Ramos (cell line): Measurements from ENCODE around the gene RAB7A.
"Not testable (repeated sequence)": the region's sequence is repeated elsewhere in the genome, so short reads cannot be mapped to it uniquely, and the experiment has no call there.

ENCODE experiments used
- in situ Hi-C: fragments of 300-500 bp; cut with MboI; formaldehyde crosslinking; loops from one replicate; pipeline ENCODE4 v1.14.3; 2022; ENCODE audit warnings: low sequenced_read_pairs; ENCODE audit not compliant: unreplicated experiment

The RAB7A gene

DNA sequence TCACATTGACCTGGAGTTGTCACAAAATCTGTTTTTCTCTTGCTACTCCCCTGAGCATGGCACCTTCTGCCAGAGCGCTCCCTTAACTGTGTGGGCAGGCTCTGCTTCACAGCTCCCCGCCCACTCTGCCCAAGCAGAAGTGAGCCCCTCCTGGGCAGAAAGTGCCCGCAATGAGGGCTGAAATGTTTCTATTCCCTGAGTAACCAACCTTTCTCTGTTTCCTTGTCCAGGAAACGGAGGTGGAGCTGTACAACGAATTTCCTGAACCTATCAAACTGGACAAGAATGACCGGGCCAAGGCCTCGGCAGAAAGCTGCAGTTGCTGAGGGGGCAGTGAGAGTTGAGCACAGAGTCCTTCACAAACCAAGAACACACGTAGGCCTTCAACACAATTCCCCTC lies 87.1 kb downstream of the RAB7A start:
- in situ Hi-C loops, result no loop called here

DNA sequence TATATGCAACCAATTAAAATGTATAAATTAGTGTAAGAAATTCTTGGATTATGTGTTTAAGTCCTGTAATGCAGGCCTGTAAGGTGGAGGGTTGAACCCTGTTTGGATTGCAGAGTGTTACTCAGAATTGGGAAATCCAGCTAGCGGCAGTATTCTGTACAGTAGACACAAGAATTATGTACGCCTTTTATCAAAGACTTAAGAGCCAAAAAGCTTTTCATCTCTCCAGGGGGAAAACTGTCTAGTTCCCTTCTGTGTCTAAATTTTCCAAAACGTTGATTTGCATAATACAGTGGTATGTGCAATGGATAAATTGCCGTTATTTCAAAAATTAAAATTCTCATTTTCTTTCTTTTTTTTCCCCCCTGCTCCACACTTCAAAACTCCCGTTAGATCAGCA lies 88.1 kb downstream of the RAB7A start:
- in situ Hi-C loops, result no loop called here

DNA sequence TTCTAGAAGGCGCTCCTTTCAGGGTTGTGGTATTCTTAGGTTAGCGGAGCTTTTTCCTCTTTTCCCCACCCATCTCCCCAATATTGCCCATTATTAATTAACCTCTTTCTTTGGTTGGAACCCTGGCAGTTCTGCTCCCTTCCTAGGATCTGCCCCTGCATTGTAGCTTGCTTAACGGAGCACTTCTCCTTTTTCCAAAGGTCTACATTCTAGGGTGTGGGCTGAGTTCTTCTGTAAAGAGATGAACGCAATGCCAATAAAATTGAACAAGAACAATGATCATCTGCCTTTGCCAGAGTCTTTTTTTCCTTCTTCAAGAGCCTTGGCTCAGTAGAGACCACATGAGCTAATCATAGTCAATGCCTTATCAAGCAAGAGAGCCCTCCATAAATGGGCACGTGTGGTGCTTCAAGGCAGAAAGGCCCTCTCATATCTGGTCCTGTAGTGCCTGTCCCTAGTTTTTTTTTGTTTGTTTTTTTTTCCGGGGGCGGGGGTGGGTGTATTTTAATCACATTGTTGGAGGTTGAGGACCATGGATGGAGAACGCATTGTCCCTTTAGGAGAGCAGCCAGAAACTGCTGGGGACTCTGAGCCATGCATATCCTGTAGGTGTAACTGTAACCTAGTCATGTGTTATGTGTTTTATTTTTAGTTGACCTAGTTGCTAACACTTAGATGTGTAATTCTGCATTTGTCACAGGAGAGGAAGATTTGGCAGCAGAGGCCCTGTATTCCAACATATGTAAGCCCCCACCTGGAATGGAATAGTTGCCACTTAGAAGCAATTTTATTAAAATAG lies 88.7 kb downstream of the RAB7A start:
- in situ Hi-C loops, result no loop called here

DNA sequence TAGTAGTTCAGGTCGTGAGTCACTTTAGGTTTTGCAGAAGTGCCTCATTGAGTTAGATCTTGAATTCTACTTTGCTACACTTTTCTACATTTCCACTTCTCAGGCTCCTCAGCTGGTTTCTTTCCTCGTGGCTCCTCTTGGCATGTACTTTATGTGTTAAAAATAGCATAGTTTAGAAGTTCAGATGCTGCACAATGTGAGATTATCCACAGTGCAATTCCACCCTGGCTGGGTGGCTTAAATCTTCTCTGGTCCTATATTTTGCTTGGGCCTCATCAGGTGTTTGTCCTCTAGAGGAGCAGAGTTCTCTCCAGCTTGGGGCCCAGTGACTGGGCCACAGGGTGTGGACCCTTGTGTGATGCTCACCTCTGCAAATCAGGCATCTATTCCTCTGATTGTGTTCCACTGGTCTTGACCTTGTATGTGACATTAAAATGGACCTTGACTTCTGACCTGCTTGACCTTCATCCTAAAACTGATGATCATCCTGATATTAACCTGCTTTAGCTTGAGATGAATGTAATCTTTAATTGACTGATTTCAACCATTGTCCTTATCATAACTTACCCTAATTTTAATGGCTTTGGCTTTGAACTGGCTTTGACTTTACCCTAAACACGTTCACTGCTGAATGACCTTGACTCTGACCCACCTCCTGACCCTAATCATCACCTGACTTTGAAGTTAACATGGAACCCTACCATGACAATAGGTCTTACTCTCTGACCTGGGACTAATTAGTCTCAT lies 89.5 kb downstream of the RAB7A start:
- in situ Hi-C loops, result no loop called here

DNA sequence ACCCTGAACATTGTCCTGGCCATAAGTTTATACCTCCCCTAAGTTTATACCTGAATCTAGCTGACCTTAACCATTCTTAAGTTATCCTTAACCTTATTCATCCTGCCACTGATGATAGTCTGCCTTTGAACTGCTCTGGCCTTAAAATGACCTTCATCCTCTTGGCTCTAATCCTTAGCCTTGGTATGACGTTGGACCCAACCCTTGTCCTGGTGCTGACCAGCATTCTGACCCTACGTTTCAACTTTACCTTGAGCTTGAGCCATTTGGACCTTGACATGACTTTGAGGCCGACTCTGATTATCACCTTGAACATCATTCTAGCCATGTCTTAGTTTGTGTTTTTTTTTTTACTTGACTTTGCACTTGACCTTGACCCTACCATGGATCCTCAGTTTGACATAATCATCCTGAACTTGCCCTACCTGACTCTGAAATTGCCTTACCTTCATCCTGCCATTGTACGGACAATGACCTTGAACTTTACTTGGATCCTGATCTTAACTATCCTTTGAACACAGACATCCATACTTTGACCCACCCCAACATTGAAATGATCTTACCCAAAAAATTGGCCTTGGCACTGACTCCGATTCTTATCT lies 92.3 kb downstream of the RAB7A start:
- in situ Hi-C loops, result no loop called here

DNA sequence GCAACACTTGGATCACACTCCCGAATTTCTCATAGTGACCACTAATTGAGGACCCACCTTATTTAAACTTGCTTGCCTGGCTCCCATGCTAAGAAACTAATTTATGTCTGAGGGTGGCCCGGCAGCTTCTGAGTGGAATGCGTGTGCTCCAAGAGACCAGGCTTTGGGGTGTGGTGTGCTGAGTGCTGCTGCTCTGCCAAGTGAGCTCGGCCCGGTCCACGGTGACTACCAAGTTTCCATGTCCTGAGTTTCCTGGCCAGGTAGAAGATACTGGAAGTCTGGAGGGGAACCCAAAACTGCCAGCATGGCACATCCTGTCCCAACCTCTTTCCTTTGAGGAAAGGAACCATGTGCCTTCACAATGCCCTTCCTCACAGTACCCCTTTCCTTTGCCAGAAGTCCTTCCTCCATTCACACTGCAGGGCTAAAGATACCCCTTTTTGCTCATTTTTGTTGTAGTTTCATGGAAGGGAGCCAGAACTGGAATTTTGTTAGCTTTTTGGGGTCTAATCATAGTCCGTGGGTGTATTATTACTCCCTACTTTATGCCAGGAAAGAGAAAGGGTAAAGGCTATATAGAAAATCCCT lies 94.4 kb downstream of the RAB7A start:
- in situ Hi-C loops, result no loop called here

DNA sequence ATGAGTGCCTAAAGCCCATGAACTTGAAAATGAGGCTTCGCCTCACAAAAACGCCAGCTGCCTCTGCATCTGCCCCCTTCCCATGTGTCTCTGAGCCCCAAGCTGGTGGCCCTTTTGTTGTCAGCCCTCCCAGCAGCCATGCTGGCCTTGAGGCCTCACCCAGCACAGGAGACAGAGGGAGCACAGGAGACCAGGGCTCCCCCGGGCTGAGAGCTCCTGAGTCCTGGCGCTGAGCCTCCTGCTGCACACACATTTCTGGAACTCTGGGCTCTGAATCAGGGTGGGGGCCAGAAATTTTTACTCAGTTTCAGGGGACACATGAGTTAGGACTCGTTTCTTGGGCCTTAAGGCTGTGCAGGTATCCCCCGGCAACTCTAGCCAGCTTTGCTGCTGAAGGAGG lies 97.0 kb downstream of the RAB7A start:
- in situ Hi-C loops, result no loop called here

DNA sequence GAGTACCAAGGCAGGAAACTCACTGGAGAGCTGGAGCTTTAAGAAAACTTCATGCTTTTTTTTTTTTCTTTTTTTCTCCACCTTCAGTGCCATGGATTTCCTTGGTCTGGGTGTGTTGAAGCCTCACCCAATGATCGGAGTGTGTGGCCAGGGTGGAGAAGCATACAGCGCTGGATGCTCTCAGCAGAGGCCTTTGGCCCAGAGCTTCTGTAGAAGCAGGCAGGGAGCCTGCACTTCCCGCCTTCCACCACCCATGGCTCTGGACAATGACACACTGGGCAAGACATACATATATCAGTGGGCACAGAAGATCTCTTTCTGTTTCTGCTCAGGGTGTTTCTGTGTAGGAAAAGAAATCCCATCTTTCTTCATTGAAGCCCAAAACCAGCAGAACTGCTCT lies 97.6 kb downstream of the RAB7A start:
- in situ Hi-C loops, result no loop called here

DNA sequence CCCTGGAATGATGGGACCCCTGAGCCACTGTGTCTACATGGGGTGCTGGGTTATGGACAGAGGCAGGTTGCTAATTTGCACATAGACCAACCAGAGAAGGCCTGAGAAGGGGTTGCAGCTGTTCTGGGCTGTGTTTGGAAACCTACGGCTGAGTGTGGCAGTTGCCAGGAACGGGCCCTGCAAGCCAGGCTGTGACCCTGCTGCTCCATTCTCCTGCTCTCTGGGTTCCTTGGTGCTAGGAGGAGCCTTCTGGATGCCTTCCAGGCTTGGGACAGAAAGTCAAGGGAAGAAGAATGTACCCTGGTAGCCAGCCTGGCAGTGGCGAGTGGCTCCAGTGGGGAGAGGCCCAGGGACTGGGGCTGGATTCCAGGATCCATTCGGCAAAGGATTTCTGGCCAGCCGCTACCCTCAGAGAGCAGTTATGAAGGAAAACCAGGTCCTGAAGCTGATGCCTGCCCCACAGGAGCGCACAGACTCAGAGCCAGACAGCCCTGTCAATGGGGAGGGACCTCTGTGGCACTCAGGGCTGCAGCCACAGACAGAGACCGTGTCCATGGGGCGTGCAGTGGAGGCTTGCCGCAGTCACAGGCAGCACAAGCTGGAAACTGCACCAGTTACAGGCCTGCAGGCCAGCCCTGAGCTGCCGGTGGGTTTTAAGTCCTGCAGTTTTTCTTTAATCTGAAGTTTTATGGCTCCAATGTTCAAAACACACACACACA lies 98.3 kb downstream of the RAB7A start:
- in situ Hi-C loops, result no loop called here

DNA sequence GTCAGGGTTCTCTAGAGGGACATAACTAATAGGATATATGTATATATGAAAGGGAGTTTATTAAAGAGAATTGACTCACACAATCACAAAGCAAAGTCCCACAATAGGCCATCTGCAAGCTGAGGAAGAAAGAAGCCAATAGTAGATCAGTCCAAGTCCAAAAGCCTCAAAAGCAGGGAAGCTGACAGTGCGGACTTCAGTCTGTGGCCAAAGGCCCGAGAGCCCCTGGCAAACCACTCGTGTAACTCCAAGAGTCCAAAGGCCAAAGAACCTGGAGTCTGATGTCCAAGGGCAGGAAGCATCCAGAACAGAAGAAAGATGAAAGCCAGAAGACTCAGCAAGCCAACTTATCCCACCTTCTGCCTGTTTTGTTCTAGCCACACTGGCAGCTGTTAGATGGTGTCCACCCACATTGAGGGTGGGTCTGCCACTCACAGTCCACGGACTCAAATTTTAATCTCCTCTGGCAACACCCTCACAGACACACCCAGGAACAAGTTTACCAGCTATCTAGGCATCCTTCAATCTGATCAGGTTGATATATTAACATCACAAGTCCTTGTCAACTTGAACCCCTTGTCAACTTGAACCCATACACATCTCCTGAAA lies 99.2 kb downstream of the RAB7A start:
- in situ Hi-C loops, result no loop called here

DNA sequence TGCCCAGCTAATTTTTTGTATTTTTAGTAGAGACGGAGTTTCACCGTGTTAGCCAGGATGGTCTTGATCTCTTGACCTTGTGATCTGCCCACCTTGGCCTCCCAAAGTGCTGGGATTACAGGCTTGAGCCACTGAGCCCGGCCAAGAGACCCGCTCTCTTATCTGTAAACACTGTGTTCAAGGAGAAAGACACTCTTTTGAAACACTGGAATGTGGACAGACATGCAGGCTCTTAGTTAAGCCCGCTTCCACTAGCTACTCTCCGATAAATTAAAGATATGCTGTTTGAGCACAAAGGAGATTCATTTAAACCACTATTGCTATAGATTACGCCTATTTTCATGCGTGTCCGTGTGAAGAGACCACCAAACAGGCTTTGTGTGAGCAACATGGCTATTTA lies 103.1 kb downstream of the RAB7A start:
- in situ Hi-C loops, result not testable (repeated sequence)

DNA sequence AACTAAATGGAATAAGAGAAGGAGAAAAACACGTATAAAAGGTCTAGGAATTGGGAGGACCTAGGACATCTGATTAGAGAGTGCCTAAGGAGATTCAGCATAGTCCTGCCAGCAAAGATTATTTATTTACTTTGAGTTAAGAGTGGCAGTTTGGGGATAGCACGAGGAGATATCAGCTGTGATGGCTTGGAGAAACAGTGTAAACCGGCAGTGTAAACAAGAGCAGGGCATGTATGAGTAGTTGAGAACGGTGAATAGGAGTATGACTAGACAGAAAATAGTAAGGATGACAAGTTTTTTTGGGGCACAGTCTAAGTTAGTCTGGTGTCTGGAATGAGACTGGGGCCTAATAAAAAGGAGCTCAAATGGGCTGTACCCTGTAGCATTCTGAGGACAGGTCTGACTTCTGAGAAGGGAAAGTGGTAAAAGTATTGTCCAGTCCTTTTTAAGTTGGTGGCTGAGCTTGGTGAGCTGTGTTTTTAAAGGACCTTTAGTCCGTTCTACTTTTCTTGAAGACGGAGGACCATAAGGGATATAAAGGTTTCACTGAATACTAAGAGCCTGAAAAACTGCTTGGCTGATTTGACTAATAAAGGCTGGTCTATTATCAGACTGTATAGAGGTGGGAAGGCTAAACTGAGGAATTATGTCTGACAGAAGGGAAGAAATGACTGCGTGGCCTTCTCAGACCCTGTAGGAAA lies 104.1 kb downstream of the RAB7A start:
- in situ Hi-C loops, result not testable (repeated sequence)

DNA sequence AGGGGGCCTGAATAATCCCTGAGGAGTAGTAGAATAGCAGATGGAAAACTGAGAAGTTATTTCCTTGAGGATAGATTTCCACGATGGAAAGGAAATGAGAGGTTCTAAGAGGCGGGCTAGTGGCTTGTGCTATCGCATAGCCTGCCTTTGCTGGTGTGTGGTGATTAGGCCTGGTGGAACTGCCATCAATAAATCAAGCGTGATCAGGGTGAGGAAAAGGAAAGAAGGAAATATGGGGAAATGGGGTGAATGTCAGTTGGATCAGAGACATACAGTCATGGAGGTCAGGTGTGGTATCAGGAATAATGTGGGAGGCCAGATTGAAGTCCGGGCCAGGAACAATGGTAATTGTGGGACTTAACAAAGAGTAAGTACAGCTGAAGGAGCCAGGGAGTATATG lies 104.8 kb downstream of the RAB7A start:
- in situ Hi-C loops, result not testable (repeated sequence)

DNA sequence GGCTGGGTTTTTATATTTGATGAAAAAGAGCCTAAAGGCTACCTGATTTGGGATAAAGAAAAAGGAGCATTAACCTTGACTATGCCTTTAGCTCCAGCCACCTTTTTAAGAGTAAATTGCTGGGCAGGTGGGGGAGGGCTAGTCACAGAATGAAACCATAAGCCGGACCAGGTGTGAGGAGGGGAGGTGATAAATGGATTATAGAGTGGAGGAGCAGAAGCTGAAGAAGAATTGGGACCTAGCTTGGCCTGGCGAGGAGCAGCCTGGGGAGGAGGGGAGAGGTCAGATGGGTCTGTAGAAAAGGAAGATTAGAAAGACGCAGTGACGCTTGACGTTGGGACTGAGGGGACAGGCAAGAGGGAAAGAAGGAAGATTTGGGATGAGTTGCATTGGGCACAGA lies 107.0 kb downstream of the RAB7A start:
- in situ Hi-C loops, result not testable (repeated sequence)

DNA sequence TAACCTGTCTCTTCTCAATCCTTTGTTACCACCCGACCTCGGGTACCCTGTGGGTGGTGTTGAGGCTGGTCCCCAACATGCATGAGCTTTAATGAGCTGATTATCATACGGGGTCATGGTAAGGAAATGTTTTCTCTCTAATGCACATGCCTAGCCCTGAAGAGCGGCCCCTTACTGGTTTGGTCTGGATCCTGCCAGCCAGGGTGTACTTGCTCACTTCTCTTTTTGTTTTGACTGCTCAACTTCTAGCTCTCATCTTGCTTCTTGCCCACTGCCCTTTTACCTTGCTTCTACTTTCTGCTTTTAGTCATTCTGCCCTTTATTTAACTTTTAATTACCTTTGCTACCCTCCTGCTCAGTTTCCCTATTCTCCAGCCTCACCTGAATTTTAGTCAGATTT lies 109.1 kb downstream of the RAB7A start:
- in situ Hi-C loops, result no loop called here

DNA sequence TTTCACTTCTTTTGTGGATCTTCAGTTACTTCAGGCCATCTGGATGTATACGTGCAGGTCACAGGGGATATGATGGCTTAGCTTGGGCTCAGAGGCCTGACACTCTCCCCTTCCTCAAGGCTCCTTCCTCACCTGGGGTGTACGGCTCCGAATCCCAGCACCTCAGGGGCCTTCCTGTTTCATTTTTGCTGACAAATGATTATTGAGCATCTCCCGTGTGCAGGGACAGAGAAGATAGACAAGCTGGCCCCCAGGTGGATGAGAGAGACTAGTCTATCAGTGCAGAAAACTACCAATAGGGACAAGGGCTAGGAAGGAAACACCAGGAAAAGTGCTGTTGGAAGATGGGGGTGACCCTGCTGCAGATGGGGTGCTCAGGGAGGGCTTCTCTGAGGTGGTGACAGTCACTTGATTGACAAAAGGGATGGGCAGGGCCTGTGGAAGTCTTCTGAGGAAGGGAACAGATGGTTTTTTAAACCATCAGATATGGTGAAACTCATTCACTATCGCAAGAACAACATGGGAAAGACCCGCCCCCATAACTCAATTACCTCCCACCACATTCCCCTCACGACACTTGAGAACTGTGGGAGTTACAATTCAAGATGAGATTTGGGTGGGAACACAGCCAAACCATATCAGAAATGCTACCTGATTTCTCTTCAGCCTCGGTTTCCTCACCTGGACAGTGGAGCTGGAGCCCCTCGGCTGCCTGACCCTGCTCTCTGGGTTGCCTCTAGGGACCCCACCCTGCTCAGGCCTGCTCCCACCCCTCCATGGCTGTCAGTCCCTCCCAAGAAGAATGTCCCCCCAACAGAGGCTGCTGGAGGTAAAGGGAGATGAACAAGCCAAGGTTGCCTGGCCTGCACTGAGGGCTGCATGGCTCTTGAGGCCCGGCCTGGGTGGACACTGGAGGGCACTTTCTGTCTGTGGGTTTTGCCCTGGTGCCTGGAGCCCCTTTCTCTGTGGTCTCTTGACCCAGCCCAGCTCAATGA lies 116.2 kb downstream of the RAB7A start:
- in situ Hi-C loops, result no loop called here

DNA sequence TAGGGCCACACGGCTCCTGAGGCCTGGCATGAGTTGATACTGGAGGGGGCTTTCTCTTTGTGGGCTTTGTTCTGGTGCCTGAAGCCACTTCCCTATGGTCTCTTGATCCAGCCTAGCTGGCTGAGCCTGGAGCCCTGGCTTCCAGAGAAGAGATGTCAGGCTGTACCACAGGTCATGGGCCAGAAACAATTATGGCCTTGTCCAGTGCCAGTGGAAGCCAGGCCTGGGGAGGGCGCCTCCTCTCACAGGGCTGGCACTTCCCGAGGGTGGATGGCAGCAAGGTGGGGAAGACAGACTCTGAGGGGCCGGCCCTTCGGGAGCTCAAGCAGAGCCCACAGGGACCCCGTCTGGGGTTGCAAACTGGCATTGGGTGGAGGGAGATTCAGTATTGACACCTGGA lies 118.5 kb downstream of the RAB7A start:
- in situ Hi-C loops, result no loop called here

DNA sequence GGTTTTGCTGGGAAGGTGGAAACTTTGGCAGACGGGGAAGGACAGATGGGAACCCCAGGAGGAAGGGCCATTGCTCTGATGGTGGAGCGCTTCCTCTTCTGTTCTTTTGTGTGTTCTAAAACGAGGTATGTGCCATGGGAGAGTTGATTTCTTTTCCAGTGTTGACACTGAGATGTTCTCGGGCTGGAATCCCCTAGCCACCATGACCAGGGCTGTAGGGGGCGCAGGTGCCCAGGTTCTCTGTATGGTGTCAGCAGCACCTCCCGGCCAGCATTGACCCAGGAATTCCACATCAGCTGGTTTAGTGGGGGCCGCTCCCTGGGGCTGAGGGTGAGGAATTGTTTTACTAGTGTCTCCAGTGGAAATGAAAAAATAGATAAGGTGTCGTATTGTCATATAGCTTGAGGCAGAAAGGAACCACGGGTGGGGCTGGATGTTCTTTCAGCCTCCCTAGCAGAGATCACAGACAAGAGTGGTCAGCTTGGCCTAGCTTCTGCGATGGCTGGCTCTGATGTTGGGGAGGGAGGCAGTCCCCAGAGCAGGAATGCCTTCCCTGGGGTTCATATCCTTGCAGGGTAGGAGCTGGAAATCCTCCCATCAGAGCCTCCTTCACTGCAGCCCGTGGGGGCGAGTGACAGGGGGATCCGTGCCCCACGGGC lies 119.3 kb downstream of the RAB7A start:
- in situ Hi-C loops, result no loop called here
